ENCODE results near the gene ZNRF2. TPM values are rescaled to one million over a fixed set of nuclear protein-coding genes. Genes with fewer than 3 reads are reported as not detected.

The ZNRF2 gene
- total and polyA plus RNA-seq, 2 donors (not counting 3 experiments of a cell fraction or from before 2014, with no cell fraction given) = 1.4 to 5.9 TPM

DNA sequence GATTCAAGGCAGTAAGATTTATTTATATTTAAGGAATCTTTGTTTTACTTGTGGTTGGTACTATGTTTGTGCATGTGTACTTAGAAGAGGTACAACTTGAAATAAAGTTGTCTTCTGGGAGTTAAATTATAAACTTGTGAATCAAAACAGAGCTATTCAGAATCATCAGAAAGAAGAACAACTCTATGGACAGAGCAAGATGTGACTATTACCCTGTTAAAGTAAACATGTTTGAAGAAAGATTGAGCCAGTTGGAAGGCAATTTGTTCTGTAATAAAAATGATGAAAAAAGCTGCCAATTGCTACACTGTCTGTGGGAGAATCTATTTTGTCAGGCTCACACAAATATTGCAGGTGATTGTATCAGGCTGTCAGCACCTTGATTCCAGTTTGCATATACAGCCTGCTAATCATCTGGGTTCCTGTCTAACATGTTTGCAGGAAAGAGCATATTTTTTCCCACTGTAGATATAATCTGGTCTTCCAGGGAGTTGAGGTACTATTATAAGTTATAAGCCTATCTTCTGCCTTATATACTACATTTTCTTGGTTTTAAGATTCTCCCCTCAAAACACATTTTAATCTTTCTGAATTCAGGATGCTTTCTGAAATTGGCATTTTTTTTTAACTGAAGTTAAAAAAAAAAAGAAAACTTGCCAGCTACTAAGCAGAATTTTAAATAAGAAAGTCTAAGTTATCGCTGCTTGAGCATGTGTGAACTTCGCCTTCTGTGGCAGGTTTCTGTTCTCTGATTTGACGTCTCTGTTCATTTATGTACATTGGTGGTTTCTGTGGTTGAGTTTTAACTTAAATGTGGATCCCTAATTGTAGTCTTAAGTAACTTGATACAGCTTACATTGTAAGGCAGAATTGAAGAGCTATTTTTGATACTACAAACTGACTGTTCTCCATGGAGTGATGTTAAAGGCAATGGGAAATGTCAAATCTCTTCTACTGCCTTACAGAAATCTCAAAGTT is 46.0 kb downstream of the ZNRF2 start:
- H3K4me2 ChIP-seq (ENCODE audit: insufficient read depth, low read length) = no peak overlapping the region
- FAIRE-seq (no peak), DNase-seq (ENCODE audit: low read depth, low spot score) (no peak)
- H4K20me1 ChIP-seq (replicated peaks; ENCODE audit: control insufficient read depth, extremely low read depth, insufficient read depth, low read length) = no peaks in the 10 kb centered on the region
- no peaks in the 10 kb centered on the region for H3K36me3 ChIP-seq (ENCODE audit: control insufficient read depth in 2 of 2, extremely low read depth in 1 of 2, insufficient read depth in 2 of 2, low read length in 2 of 2)
- CTCF ChIA-PET = no interaction called here
- TF ChIP-seq FOS (IDR thresholded peaks at IDR 0.05; ENCODE audit: borderline replicate concordance, insufficient read depth, low read length) (no peak), MYC (IDR thresholded peaks at IDR 0.05; ENCODE audit: low read depth, low read length) (no peak), POLR2A (IDR thresholded peaks at IDR 0.05; ENCODE audit: low read depth, low read length) (no peak), JUN (IDR thresholded peaks at IDR 0.05; ENCODE audit: borderline replicate concordance, insufficient read depth, insufficient read length, low read depth) (no peak), GATA2 (IDR thresholded peaks at IDR 0.05; ENCODE audit: insufficient read depth, insufficient read length, low read depth, low read length) (no peak), POLR2AphosphoS5 (IDR thresholded peaks at IDR 0.05; ENCODE audit: insufficient read depth, low read depth, low read length) (no peak), EZH2 (IDR thresholded peaks at IDR 0.05; ENCODE audit: borderline replicate concordance, low read depth, low read length, severe bottlenecking) (no peak)
- TF ChIP-seq, protein P1, sequence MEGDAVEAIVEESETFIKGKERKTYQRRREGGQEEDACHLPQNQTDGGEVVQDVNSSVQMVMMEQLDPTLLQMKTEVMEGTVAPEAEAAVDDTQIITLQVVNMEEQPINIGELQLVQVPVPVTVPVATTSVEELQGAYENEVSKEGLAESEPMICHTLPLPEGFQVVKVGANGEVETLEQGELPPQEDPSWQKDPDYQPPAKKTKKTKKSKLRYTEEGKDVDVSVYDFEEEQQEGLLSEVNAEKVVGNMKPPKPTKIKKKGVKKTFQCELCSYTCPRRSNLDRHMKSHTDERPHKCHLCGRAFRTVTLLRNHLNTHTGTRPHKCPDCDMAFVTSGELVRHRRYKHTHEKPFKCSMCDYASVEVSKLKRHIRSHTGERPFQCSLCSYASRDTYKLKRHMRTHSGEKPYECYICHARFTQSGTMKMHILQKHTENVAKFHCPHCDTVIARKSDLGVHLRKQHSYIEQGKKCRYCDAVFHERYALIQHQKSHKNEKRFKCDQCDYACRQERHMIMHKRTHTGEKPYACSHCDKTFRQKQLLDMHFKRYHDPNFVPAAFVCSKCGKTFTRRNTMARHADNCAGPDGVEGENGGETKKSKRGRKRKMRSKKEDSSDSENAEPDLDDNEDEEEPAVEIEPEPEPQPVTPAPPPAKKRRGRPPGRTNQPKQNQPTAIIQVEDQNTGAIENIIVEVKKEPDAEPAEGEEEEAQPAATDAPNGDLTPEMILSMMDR (IDR thresholded peaks at IDR 0.05; ENCODE audit: extremely low read depth in 1 of 2, insufficient read depth in 1 of 2, low read depth in 1 of 2, low read length in 2 of 2) = no peak
- TF ChIP-seq, protein P2, sequence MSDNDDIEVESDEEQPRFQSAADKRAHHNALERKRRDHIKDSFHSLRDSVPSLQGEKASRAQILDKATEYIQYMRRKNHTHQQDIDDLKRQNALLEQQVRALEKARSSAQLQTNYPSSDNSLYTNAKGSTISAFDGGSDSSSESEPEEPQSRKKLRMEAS (IDR thresholded peaks at IDR 0.05; ENCODE audit: insufficient read depth, insufficient read length) = no peak
- H3K9me1 ChIP-seq (replicated peaks; ENCODE audit: control insufficient read depth, extremely low read depth, insufficient read depth, low read length) = no peaks in the 10 kb centered on the region
- no peaks in the 10 kb centered on the region for H3K4me1 ChIP-seq (ENCODE audit: control insufficient read depth, extremely low read depth, insufficient read depth, low read length)
- no peak overlapping the region for H2AFZ ChIP-seq (ENCODE audit: low read depth, low read length)
- BruUV-seq (replicated peaks) = no TSS peak
- no peak overlapping the region for H3K9ac ChIP-seq (replicated peaks; ENCODE audit: extremely low read depth, insufficient read depth, low read length)
- dilution Hi-C loops (cut with MboI; ENCODE audit: extremely low pct_ligation_motif_present, low sequenced_read_pairs) = no loop called here
- intact Hi-C loops (cut with micrococcal nuclease) = no loop called here
- no peaks in the 10 kb centered on the region for H3K9me3 ChIP-seq (replicated peaks; ENCODE audit: control insufficient read depth, insufficient read depth, low read length)
- H3K27ac ChIP-seq (ENCODE audit: insufficient read depth, low read depth, low read length) = no peak overlapping the region
- H3K79me2 ChIP-seq (ENCODE audit: control insufficient read depth, insufficient read depth, low read length) = no peaks in the 10 kb centered on the region
- POLR2A ChIA-PET = no interaction called here
- no peak overlapping the region for H3K4me3 ChIP-seq (replicated peaks in 1 of 3; ENCODE audit: insufficient read depth in 1 of 3, low read depth in 1 of 3, low read length in 3 of 3)
- H3K27me3 ChIP-seq (ENCODE audit: control insufficient read depth in 2 of 2, insufficient read depth in 2 of 2, low read length in 2 of 2) = no peaks in the 10 kb centered on the region

All from endothelial cell of umbilical vein (primary cell).